Inflammatory macrophage (primary cell): ENCODE results near the gene BRPF1.
A peak's percentile ranks its signal among the peaks of the same experiment; 100 is the strongest.
"Not testable (repeated sequence)": the region's sequence is repeated elsewhere in the genome, so short reads cannot be mapped to it uniquely, and the experiment has no call there.

Source experiments
- DNase-seq, 2 donors: peaks; one replicate each; pipeline ENCODE4 v3.0.0-alpha.2; 2020 to 2022

Gene BRPF1

DNA sequence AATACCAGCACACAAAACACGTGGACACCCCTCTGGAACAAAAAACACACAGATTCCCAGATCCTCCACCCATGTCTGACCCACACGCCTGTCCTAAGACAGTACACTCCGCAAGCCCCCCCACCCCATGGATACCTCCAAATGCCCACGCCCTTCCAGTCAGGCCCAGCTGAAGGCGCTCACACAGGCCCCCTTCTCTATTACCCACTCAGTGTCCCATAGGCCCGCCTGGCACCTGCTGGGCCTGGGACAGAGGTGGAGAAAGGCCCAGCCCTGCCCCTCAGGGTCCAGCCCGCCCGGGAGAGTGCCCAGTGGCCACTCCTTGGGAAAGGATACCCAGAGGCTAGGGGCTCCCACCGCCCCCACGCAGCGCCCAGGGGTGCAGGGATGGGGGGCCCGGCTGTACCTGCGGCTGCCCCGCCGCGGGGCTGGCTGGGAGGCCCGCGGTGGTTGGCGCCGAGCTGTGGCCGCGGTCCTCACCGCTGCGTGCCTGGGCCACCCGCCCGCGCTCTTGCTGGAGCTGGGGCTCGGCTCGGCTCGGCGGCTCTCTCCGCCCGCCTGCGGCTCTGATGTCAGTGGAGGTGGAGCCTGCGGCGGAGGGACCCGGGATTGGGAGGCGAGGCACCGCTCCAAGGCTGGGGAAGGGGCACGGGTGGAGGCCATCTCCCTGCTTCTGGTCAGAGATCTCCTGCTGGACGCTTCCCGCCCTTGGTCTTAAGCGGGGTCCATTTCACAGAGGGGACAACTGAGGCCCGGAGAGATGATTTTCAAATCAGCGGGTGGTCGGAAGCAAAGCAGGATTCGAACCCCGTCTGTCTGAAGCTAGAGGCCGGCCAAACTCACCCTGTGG, 38.1 kb downstream of the BRPF1 start, which contains the start of gene CAMK1:
TSS of gene CAMK1 (minus strand) at position 522 of the 850 bp plus-strand sequence. CDS start 2,198 bp downstream, outside the sequence.
- DNase-seq, result peak; percentile 62 to 85

DNA sequence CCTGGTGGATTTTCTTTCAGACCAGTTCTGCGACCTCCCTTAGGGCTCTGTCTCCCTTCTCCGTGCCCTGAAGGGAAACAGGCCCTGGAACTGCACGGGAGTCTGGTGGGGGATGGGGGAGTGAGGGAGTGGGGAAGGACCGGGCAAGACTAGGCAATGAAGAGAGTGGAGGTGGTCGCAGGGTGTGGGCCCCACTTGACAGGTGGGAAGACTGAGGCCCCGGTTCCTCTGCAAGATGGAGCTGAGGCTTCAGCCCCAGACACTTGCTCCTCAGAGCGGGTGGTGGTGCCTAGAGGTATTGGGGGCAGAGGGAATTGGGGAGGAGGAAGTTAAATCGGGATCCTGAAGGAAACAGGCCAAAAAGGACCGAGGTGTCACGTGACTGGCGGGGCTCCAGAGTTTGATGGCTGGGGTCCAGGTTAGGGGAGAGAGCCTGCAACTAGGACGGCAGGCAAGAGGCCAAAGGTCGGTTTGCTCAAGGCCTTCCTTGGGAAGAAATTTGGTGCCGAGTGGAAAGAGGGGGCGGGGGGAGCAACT, 38.8 kb downstream of the BRPF1 start:
- DNase-seq, result peak; percentile 8 to 27

DNA sequence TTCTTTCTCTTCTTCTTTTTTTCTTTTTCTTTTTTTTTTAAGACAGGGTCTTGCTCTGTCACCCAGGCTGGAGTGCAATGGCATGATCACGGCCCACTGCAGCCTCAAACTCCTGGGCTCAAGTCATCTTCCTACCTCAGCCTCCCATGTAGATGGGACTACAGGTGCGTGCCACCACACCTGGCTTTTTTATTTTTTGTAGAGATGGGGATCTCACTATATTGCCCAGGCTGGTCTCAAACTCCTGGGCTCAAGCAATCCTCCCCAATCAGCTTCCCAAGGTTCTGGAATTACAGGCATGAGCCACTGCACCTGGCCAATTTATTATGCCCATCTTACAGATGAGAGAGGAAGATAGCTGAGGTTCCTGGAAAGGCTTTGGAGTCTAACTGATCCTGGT, 39.5 kb downstream of the BRPF1 start:
- DNase-seq, result not testable (repeated sequence)

DNA sequence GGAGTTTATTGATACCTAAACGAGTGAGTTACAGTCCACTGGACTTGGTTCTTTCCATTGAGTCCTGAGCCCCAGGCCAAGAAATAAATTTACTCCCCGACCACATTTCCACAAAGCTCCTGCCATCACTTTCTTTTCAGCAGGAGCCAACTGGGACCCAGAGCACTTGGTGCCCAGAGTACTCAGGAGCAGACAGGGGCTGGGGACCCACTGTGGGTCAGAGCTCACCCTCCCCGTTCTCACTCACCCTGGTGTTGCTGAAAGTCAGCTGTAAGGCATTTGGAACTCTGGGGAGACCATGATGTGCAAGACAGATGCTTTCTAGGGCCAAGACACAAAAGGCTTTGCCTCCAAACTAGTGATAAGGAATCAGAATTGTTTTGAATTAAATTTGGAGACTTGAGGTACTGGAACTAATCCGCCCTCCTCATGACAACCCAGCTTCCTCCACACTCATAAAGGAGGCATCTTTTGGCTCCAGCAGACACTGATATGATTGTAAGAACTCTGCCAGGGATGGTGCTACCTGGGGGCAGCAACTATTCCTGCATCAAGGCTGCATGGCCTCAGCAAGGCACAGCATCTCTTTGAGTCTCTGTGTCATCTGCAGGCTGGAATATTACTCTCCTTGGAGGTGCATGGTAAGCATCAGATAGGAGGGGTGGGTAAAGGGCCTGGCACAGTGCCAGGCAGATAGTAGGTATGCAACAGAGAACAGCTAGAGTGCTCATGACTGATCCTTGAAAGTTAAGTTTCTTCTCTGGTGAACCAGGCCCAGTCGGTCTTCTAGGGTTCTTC, 45.6 kb downstream of the BRPF1 start:
- no peak for DNase-seq

DNA sequence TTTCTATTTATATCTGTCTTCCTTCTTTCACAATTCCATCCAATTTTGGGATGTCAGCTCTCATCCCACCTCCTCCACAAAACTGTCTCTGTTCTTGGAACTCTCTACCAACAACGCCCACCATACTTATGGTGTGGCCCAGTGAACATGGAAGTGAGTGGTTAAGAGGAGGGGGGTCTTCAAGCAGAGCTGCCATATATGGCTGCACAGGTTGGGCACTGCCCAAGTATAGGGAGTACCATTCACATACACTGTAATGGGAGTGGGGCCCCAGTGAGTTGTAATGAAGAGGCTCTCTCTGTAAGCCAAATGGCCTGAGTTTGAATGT, 46.1 kb downstream of the BRPF1 start:
- peak; percentile 78 to 84 for DNase-seq

DNA sequence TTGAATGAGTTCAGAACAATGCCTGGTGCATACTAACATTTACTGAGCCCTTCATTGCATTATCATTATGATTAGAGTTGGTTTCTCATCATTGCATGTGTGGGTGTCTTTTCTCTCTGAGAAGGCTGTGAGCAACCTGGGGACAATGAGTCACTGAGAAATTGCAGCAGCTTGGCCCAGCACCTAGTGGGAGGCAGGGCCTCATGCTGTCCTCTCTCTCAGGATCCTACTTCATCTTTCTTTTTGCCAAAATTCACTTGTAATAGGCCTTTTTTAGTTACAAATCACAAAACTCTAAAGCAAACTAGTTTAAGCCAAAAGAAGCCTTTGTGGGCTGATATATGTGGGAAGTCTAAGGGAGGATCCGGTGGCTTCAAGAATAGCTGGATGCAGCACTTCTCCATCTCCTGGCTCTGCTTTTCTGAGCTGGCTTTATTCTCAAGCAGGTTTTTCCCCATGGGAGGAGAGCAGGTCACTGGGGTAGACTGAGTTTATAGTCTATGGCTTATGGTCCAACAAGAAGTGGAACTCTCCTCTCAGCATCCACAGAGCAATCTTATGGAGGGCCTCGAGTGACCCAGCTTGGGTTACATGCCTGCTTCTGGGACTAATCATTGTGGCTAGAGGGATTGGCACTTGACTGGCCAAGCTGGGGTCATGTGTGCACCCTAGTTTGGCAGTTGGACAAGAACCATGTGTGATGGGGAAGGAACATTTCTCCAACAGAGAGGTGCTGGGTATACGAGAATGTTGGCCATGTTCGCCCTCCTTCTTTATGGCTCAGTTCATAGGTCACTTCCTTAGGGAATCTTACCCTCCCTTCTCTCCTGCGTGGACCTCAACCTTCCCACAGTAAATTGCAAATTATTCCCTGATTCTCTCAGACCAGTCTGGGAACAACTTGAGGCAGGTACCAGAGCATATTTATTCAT, 46.9 kb downstream of the BRPF1 start:
- peak; percentile 85 to 95 for DNase-seq

DNA sequence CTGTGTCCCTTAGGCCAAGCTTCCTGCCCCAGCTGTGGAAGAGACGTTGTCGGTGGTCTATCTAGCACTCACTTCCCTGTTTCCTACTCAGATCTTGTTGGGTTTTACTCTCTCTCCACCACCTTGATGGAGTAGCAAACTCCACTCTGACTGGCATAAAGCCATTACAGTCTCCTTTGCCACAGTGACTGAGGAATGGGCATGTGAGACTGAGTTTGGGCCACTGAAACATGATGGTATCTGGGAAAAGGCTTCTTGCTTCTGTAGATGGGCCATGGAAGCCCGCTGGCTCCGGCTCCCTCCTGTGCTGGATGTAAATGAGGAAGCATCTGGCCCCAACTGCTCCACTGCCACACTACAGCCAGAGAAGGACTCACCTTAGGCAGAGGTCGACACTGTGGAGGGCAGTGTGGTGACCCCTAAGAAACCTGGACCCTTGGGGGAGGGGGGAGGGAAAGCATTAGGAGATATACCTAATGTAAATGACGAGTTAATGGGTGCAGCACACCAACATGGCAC, 47.6 kb downstream of the BRPF1 start:
- peak in 1 of 2 donors; percentile 41 for DNase-seq

DNA sequence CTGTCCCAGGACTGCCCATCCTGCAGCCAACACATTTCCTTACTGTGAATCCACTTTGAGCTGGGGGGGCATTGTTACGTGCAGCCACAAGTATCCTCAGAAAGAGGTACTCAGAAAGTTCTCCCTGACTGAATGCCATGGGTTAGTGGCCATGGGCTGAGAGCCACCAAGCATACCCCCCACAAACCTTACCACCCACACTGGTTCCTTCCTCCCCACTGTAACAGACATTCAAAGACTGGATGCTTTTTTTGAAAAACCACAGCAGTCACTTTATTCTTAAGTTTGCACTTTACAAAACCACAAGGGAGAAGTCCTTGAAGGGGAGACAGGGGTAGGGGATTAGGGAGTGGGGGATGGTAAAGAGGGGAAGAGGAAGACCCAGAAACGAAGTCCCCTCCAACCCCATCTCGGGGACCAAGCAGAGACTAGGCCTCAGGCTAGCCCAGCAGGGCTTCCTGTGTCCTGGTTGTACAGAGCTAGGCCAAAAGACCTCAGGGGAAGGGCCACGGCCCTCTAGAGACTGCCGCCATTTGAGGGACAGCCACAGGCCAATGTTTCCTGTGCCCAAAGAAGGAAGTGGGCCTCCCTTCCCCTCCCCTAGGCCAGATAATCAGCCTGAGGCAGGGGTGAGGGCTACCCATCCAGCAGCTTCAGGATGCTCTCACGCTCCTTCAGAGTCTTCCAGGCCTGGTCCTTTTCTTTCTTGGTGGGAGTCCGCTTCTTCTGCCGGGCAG, 48.4 kb downstream of the BRPF1 start:
- DNase-seq, result peak; percentile 80 to 87

DNA sequence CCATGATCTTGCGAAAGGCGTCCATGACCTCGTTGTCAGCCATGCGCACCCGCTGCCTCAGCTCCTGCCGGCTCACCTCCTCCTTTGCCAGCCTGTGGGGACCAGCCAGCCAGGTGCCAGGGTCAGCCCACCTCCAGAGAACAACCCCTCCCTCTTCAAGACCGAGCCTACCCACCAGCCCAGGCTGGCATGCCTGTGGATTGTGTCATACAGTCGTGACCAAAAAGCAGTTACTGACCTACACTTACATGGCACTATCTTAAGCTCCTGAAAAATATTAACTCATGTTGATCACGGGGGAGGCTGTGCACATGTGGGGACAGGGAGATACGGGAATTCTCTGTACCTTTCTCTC, 48.9 kb downstream of the BRPF1 start:
- peak; percentile 14 to 63 for DNase-seq

DNA sequence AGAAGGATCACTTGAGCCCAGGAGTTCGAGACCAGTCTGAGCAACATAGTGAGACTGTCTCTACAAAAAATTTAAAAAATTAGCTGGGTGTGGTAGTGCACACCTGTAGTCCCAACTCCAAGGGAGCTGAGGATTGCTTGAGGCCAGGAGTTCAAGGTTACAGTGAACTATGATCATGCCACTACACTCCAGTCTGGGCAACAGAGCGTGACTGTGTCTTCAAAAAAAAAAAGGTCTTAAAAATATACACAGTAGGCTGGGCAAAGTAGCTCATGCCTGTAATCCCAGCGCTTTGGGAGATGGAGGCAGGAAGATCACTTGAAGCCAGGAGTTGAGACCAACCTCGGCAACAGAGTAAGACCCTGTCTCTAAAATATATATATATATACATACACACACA, 49.4 kb downstream of the BRPF1 start:
- DNase-seq, result no peak

DNA sequence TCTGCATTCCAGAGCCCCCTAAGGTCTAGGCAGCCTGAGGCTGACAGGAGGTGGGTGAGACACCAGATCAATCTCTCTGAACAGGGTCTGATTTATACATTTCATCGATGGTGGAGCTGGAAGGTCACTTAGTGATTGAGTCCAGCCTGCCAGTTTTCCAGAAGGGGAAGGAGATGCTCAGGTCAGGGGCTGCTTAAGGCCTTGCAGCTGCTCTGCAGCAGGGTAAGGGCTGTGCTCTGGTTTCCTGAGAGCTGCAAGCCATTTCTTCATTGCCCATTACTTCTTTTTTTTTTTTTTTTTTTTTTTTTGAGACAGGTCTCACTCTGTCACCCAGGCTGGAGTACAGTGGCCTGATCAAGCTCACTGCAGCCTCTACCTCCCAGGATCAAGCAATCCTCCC, 50.0 kb downstream of the BRPF1 start:
- DNase-seq, result peak; percentile 38 to 55

DNA sequence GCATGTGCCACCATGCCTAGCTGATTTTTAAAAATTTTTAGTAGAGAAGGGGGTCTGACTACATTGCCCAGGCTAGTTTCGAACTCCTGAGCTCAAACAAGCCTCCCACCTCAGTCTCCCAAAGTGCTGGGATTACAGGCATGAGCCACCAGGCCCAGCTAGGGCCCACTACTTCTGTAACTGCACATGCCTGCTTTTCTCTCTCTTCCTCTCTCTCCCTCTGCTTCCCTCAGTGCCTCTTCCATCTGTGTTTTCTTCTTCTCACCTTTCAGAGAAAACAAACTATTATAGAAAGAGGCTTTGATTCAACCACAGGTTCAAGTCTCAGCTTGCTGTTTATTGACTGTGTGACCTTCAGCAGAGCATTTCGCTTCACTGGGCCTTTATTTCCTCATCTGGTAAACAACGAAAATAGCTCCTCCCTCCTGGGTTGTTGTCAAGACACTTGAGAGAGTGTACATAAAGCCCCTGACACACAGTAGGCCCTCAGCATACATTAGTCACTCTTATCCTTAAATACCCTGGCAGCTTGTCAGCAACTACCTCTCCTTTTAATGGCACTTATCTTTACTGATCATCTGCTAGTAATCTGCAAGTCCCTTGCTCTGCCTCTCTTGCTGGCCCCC, 50.6 kb downstream of the BRPF1 start:
- peak in 1 of 2 donors; percentile 46 for DNase-seq

DNA sequence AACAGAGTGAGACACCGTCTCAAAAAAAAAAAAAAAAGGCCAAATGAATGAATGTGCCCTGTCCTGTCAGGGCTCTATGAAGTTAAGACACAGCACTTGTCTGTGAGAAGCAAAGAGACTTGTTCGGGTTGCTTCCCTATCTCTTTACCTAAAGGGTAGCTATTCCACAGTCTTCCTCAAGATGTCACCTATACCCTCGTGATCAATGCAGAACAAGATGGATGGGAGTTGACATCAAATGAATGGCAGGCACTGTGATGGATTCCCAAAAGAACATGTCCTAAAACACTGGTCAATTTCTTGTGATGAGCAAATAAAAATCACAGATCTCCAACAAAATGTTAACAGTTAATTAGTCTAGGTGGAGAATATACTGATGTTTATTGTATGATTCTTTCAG, 51.2 kb downstream of the BRPF1 start:
- DNase-seq, result no peak

DNA sequence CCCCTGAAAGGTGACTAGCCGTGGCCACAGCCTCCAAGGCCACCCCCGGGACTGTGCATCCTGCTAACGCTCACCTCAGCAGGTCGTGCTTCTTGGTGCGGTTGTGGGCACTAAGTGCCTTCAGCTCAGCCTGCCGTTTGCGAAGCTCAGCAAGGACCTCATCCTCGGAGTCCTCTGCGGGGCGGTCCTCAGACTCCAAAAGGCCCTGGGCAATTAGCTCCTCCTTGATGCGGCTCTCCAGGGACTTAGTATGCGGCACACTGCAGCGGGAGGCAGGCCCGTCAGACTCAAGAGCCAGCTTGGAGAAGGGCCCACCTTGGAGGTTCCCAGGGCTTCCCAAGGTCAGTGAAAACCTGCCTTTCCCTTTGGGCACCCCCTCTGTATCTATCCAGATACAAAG, 52.4 kb downstream of the BRPF1 start:
- DNase-seq, result no peak

DNA sequence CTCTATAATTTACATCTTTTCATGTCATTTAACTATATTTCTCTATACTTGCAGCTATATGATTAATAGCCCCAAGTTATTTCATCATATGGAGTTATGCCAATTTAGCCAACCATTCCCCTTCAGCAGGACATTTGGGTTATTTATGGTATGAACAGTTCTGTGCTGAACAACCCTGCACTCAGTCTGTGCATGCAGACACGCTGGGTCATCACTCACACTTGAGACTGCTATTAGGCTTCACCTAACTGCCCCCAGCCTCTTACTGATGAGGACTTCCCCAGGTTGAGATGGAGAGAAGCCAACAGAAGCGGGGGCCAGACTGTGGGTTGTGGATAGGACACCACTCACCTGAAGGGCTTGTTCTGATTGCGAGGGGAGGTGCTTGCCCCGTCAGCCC, 53.4 kb downstream of the BRPF1 start:
- DNase-seq, result no peak

DNA sequence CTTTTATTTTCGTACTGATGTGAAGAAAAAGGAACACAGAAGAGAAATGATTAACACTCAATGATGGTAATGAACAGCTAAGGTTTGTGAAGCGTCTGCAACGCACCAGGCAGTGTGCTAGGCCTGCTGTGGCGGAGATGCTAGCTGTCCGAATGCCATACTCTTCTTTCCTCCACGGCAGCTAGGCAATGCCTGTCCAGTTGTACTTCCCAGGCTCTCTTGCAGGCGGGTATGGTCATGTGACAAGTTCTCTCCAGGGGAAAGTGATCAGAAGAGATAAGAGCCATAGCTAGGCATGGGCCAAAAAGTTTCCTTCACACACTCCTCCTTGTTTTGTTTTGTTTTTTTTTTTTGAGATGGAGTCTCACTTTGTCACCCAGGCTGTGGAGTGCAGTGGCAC, 54.1 kb downstream of the BRPF1 start:
- no peak for DNase-seq

DNA sequence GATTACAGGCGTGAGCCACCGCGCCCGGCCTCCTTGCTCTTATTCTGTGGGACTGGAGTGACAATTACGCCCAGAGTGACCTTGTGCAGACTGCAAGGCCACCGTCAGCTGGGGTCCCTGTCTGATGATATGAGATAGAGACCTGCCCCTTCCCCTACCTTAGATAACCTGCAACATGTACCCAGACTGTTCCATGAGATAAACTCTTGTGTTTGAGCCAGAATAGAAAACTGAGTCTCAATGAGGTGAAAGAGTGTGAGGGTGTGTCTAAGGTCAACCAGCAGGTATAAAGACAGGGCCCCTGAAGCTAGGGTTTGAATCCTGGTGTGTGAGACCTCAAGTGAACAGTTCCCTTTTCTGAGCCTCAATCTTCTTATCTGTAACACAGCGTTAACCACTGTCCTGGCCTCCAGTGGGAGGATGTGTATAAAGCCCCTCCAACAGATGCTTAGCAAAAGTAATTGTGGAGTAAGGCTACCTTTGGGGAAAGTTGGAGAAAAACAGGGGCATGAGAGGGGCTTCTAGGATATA, 54.7 kb downstream of the BRPF1 start:
- no peak for DNase-seq

DNA sequence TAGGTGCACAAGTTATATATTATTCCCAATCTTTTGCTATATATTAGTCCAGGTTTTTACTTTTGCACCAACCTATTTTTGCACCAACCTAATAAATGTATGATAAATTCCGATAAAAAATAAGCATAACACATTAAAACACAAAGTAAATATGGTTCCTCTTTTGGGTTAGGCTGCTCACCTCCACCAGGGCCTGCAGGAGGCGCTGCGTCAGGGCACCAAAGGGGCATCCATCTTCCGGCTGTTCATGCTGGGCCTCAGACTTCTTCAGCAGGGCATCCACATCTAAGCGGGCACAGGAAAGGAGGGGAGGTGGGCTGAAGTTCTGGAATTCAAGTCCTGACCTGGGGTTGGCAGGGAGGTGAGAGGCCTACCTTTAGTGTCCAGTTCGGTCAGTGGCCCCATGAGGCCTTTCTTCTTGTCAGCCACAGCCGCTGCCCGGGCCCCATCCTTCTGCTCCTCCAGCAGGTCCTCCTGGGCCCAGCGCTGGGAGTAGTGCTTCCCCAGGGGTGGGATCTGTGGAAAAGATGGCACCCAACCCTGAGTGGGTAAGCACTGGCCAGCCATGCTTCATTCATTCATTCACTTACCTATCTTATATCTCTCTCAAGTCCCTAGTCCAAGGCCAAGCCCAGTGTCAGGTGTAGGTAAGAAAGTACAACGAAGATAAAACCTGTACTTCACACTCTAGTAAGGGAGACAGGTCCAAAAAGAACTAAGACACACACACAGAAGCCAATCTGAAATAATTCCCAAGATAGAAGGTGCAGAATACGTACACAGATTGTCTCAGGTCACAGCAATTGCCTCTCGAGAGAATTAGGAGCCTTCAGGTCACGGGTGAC, 55.5 kb downstream of the BRPF1 start:
- peak in 1 of 2 donors; percentile 22 for DNase-seq

DNA sequence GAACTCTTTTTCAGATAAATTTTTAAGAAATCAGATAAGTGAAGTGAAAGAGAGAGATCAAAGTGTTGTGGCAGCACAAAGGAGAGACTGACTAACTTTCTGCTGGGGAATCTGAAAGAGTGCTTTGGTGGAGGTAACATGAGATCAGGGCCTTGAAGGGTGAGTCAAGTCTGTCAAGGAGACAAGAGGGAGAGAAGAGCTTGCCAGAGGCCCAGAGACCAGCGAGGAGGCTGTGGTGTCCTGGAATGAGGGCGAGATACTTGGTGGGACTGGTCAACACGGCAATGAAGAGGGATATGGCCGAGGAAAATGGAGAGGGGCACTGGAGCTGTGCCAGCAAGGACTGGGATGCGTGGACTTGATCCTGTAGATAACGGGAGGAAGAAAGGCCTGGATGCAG, 56.2 kb downstream of the BRPF1 start:
- DNase-seq, result no peak

DNA sequence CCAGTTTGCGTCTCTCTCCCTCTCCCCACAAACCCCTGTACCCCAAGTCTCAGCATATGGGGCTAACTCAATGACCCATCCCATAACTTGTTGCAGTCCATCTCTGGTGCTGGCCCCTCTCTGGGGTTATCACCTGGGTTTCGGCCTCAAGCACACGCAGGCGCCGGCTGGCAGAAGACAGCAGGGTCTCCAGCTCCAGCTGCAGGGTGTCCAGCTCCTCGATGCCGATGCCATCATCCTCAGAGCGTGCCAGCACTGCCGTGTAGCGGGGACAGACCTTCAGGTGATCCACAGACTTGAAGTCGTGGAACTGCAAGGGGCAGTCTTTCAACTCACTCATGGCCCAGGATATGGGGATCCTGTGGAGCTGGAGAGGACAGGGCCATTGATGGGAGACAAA, 59.6 kb downstream of the BRPF1 start:
- DNase-seq, result no peak
